CD4-positive, alpha-beta T cell treated with Interleukin-15 for 4 hours (primary cell): ENCODE measurements around the gene PANK1.

Source experiments
- DNase-seq: peaks from one replicate; pipeline ENCODE4 v3.0.0-alpha.2; 2020; ENCODE audit warnings: low spot score

Gene PANK1

DNA sequence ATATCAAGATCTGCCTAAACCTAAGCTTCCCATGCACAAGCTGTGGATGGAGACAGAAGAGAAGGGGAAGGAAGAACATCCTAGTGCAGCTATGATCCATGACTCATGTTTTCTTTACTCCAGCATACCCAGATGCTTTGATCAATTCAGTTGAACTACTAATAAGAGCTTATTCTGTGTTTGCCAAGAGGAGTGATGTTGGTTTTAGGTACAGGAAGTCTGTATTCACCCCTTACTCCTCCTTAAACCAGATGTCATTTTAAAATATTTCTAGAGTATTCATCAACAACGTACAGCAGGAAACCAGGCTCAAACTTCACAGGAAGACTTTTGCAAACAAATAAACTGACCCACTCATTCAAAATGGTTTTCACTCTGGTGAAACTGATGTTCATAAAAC, 29.2 kb downstream of the PANK1 start:
- no peak for DNase-seq

DNA sequence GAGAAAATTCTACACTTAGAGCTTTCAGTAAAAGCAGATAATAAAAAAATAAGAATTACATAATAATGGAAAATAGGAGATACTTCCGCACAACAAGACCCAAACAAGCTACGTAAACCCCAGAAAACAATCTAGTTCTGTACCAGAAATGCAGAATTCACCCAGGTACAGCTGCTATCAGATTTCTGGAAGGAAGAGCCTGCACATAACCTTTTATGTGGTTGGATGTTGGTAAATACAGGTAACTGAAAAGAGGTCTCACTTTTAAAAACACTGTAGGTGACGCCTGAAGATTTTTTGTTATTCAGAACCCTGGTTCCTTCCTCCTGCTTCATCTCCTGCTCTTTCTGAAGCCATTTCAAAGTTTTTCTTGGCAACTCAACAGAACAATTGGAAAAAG, 29.9 kb downstream of the PANK1 start:
- DNase-seq: no peak

DNA sequence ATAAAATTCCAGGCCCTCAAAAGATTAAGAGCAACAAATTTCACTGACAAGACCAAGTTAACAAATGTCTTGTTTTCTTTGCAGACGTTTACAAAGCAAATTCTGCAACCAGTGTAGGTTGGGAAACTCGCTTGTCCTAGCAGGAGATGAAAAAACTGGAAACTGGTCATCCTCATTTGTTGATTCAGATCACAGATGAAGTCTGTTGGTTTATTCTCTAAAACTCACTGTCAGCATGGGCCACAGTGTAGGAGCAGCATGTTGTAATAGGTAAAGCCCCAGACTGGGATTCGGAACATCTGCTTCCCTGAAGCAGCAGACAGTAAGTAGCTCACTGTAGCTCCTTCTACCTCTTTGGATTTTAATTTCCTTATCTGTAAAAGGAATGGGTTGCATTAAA, 31.5 kb downstream of the PANK1 start:
- DNase-seq: no peak

DNA sequence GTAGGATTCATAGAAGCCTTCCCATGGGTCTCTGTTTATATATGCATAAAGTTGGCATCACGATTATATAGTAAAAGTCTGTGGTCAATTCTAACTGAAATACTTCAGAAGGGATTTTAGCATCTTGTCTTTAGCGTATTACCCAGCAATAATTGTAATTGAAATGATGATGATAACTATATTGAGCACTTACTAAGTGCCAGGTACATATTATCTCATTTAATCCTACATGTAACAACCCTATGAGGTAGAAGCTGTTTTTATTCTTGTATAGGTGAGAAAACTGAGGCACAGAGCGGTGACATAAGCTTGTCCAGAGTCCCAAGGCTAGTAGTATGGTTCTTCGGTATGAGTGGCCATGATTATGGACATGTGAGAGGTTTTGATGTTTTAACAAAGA, 33.8 kb downstream of the PANK1 start:
- no peak for DNase-seq

DNA sequence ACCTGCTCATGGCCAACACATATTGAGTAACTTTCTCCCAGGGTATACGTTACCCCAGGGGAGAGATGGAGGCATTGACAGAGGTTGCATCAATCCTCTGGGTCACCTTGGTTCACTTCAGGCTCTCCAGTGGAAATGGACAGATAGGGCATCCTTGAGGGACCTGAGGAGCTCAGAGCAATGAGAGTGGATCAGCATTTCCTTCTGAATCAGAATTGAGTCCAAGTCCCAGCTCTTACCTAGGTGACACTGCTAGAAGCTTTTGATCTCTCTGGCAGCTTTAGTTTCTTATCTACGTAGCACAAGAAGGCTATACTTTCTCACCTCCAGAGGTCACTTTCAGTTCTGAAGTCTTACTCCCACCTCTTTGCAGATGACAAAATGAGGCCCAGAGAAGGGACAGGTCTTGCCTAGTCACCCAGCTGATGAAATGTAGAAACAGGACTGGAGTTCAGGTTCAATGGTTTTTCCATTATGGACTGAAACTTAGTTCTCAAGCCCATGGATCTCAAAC, 35.2 kb downstream of the PANK1 start:
- no peak for DNase-seq

DNA sequence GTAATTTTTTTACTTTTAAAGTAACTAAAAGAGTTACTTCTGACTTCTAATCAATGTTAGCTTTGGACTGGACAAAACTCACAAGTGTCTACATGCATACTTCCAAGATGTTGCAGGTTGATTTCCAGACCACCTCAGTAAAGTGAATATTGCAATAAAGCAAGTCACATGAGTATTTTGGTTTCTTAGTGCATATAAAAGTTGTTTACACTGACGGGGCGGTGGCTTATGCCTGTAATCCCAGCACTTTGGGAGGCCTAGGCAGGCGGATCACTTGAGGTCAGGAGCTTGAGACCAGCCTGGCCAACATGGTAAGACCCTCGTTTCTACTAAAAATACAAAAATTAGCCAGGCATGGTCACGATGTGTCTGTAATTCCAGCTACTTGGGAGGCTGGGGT, 40.8 kb downstream of the PANK1 start:
- no peak for DNase-seq

DNA sequence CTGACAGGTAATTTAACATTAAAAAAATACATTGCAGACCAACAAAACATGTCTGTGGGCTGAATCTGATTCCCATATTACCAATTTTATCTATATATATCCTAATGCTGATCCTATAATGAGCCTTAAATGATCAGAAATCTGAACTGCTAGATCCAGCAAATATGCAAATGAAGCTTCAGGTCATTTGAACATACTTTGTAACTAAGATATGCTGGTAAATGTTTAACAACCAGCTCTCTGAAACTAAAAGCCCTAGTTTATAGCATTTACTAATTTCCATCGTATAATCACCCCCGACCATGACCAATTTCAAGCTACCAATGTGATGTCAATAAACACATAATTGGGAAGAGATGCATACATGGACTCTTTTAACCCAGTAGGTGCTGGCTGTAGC, 42.1 kb downstream of the PANK1 start:
- no peak for DNase-seq

DNA sequence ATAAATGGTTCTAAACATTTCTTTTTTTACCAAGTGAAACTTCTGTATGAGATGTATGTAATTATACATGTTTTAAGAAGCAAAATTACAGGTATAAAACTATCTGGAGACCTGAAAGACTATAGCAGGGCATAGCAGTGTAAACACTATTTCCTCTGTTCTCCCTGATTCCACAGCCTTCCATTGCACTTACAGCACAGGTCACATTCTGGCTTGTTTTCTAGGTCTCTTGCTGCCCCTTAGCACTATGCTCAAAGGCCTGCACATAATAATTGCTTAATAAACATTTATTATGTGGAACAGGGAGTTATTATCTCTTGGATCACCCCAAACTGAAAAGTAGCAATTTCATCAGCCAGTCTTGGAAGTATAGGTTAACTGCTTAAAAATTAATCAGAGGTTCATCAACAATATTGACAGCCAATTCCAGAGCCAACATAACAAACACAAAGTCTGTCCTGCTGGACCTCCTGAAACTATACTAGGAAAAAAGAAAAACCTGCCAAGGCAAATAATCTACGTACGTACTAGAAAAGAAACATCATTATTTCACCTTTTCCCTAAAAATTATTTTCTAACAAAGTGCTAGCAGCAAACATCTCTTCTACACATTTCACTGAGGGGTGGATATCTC, 43.2 kb downstream of the PANK1 start:
- no peak for DNase-seq

DNA sequence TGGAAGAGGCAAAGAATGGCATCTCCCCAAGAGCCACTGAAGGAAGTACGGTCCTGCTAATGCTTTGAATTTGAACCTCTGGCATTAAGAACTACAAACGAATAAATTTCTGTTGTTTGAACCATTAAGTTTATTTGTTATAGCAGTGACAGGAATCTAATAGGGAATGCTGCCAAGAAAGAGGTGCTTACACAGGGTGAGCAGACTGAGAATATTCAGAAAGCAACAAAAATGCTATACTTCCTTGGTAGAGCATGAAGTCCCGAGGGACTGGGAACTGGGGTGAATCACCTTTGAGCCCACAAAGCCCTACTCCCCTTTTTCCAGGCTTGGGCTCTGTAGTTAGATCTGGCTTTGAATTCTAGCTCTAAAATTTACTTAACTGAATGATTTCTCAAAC, 45.0 kb downstream of the PANK1 start:
- DNase-seq: no peak

DNA sequence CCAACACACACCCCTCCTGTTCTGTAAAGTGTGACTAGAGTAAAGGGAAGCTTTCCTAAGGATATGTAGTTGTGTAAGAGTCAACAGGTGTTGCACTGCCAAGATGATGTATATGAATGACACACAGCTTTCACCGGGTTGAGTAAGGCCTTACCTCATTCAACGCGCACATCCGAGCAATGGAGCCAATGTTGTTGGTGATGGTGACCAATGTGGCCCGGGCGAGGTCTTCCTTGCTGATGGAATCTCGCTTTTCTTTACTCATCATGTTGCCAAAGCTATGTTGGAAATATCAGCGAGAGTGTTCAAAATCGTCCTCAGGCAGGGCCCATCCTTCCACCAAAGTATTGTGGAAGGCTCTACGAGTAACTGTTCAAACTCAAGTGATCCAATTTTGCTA, 52.0 kb downstream of the PANK1 start:
- DNase-seq: no peak

DNA sequence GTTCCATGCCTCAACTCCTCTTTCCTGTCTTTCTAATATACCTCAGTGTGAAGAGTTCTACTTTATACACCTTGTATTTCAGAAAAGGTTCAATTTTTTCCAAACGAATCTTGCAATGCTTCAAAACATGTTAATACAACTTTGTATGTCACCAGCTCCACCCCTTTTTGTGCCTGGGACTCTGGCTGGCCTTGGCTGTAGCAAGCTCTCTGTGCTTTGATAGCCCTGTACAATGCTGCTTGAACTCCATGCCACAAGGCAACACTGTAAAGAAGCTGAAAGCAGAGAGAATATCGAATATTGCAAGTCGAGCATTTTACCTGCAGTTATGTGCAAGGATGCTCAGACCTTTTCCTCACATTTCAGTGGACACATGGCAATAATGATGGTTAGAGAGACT, 52.5 kb downstream of the PANK1 start:
- no peak for DNase-seq

DNA sequence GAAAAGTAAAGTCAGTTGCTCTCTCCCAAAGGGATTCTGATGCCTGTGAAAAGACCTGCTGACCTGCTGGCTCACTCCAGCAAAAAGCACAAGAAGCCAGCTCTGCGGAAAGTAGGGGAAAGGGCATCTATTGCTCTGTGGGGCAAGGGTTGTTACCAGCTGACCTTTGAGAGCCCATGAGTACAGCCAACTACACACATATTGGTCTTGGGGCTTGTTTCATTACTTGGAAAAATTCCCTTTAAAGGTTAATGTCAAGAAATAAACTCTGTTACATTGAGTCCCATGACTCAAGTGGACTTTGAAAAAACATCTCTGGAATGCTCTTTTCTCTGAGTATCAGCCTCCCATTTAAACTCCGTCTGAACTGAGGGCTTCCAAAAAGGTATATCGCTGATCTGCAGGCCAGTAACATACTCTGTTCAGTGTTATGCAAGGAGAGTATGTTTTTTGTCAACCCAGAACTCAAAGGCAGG, 53.2 kb downstream of the PANK1 start:
- DNase-seq: no peak

DNA sequence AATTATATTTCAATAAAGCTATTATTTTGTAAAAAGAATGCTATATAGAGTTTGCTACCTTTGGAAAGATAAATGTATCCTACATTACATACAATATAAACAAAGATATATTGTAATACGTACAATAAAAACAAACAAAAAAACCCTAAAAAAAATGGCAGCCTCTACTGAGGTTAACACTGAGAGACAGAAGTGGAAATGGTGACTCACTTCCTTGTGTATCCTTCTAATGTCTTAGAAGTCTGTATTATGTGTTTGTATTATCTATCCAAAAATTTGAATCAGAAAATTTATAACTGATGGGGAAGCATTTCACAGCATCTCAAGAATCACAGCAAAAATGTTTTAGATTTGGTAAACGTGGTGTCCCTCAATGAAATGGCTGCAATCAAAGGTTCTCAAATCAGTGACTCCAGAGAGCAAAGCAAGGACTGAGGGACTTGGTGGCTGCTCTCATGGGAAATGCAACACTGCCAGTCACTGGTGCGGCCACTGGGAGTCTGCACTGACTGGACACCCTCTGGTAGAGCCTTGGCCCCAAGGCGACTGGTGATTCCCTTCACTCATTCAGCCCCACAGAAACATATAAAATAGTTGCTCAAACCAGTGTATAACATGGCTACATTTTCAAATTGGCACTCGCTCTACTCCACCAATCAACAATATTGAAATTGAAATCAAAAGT, 53.8 kb downstream of the PANK1 start:
- no peak for DNase-seq

DNA sequence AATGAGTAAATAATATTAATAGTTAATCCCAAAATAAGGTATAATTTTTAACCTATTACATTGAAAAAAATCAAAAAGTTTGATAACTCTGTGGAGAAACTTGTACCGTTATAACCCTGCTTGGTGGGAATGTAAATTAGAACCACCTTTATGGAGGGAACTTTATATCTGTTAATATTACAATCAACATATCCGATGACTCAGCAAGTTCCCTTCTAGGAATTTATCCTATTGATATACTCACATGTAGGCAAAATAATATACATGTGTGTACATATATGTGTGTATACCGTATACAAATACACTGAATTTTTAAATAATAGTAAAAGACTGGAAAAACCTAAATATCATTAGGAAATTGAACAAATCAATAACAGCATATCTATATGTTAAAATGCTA, 54.7 kb downstream of the PANK1 start:
- no peak for DNase-seq

DNA sequence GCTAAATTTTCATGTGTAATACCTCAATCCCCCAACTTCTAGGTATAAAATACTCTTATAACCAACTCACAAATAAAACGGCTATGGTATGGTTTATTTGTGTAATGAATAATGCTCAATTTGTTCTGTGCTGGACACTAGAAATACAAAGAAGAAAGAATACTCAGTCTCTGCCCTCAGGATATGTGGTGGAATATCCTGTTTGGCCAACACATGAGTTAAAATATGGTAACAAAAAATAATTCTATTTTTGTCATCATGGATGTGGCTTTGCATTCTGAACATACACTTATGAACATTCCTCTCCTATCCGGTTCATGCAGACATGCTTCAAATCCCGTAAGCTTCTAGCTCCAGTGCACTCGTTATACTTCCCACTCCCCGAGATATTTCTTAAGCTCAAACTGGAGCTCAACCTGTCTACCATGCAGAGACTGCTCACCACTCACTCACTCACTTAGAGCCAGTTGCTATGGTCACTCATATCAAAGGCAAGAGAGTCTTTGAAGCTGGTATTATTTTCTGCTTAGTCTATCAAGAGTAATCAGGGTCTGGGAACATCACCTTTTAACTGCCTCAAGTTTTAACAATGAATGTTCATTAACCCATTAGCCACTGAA, 55.8 kb downstream of the PANK1 start:
- DNase-seq: no peak

DNA sequence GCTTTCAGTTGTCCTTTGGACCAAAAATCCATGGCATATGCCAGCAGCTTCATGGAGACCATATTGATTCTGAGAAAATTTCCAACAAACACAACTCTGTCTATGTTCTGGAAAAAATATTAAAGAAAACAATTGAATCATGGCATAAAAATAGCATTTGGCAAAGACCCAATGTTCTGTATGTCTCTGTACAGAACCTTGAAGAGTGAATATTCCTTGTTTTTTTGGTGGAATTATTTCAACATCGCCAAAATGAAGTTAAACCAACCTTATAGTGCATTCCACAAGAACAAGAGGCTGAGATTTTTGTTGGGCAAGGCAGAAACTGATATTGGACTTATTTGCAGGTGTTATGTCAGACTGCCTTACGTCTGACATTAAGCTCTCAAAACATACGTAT, 56.4 kb downstream of the PANK1 start:
- DNase-seq: no peak

DNA sequence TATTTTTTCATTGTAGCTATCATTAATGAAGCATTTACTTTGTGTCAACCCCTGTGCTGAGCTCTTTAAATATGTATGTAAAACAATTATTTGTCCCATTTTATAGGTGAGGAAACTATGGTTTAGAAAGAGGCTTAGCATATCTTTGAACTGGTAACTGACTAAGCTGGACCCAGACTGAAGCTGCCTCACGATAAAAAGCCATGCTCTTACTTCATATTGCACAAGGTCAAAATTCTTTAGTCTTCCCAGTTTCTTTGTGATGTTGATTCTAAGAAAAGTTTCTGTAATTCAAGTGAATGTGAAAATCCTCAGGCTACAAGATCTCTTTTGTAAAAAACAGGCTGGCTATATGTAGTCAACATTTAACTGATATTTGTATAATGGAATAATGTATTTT, 63.0 kb downstream of the PANK1 start:
- DNase-seq: no peak

DNA sequence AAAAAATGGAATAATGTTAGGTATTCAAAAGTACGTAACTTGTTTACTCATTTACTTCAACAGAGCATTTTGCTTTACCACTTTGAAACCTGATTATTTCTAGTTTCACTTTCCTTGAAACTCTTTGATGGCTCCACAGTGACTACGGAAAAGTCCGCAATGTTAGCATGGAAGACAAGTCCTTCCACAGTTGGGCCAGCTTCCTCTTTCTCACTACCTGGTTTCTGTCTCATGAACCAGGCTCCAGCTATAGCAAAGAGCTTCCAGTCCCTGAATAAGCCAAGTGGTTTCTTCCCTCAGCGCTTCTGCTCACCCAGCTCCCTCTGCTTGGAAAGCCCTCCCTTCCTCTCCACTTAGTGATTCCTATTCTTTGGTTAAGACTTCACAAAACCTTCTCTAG, 64.8 kb downstream of the PANK1 start:
- no peak for DNase-seq

DNA sequence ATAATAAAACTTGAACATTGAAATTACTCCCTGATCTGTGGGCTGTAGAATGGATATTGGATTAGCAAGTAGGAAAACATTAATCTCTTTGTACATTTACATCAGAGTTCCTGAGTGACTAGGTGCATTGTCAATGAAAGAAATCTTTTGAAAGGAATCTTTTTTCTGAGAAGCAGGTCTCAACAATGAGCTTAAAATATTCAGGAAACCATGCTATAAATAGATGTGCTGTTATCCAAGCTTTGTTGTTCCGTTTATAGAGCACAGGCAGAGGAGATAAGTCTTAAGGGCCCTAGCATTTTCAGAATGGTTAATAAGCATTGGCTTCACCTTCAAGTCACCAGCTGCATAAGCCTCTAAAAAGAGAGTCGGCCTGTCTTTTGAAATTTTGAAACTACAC, 68.3 kb downstream of the PANK1 start:
- DNase-seq: no peak

DNA sequence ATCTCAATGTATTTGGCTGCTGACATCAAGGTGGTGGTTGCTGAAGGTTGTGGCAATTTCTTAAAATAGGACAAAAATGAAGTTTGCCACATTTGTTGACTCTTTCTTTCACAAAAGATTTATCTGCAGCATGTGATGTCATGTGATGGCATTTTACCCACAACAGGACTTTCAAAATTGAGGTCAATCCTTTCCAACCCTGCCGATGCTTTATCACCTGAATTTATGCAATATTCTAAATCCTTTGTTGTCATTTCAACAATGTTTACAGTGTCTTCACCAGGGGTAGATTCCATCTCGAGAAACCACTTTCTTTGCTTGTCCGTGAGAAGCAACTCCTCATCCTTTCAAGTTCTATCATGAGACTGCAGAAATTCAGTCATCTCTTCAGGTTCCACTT, 69.0 kb downstream of the PANK1 start:
- DNase-seq: no peak

DNA sequence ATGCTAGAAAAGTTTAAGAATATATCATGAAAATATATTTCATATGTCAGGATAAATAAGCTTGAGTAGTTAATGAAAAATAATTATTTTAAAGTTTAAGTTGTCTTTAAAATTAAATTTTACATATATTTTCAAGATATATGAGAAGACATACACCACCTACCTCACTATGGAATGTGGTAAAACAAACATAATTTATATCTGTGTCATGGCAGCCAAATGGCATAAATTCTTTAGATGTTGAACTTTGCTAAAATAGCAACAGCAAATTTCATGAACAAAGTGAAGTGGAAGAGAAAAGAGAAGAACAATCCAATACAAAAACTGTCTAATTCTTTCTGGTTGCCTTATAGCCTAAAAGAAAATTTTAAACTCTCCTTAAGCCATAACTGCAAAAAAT, 70.0 kb downstream of the PANK1 start:
- DNase-seq: no peak

DNA sequence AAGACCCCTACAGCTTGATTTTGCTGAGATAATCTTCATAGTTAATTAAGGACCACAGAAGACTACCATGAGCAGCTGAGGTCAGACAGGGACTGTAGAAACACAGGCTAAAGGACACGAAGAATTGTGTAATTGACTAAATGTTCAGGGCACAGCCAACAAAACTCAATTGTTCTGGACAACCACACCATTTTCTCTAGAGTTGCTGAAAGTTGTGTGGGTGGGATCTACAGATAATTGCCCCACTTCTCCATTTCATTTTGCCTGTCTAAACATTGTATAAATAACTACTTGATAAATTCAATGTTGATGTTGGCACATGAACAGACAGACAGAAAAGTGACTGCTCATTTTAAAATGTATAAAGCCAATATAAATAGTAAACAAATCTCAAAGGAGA, 70.7 kb downstream of the PANK1 start:
- no peak for DNase-seq

DNA sequence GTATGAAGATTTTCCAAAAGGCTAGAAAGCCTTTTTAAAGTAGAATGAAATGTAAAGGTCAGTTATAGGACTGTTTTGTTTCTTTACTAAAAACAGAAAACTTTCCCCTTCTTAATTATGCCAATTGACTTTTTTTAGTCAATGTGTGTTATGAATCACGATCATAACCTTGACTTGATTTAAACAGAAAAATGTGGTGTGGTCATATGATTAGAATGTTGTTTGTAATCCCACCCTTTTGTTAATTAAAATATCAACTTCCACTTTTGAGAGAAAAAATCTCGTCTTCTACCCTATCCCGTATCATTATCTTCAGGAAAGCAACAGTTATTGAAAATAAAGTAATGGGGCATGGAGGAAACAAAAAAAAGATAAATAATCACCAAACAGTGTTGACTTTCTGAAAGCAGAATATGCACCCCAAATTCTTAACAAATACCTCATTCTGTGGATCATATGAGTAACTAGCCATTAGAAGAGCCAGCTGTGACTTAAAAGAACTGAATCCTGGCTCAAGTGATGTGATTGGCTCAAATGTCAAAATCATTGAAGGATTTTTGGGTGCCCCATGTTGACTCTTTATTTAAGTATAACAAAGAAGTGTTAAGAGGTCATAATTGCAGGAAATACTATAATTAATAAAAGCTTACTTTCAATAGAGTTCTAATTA, 77.3 kb downstream of the PANK1 start:
- no peak for DNase-seq
